ENCODE measurements around the gene TAS2R8. TPM values are rescaled to one million over a fixed set of nuclear protein-coding genes. Genes with fewer than 3 reads are reported as not detected.
"Not testable (repeated sequence)": the region's sequence is repeated elsewhere in the genome, so short reads cannot be mapped to it uniquely, and the experiment has no call there.

The TAS2R8 gene
- total and polyA plus RNA-seq, 8 donors, result 0.09 TPM; not detected in 7

DNA sequence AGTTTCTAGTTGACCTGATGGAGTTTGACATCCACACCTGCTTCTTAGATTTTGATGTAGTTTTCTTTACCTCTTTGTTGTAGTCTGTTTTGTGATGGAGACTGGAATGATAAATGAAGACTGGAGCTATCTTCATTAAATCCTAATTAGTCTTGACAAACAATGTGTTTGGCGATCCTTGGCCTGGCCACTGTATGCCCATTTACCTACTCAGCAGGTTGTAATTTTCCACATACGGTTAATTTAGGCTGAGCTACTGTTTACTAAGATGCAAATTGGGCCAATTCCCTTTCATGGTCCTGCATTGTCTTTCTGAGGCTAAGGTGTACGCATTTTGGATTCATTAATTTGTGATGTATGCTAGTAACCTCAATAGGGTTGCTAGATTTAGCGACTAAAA lies 4.5 kb downstream of the TAS2R8 start, which contains the start of gene TAS2R7:
Gene TAS2R7 (minus strand): TSS at position 41 of the 400 bp plus-strand sequence. CDS start 57 bp downstream, outside the sequence.
- Histone ChIP-seq H3K4me3 (no peak within 1 kb of the TSS), H3K9me3 (no peaks in the 10 kb centered on the region), H3K36me3 (no peaks in the 10 kb centered on the region), H3K27me3 (peaks cover 0 to 10% (median 0%) of the 10 kb centered on the region in 4 donors), H3K27ac (no peak within 1 kb of the TSS), H3K4me1 (no peaks in the 10 kb centered on the region)
- DNase-seq, result no peak
- WGBS, 2 donors, result 48 to 53% methylated on average over 4 of the region's 4 CpGs
- no peak for ATAC-seq
- TF ChIP-seq, protein P1, sequence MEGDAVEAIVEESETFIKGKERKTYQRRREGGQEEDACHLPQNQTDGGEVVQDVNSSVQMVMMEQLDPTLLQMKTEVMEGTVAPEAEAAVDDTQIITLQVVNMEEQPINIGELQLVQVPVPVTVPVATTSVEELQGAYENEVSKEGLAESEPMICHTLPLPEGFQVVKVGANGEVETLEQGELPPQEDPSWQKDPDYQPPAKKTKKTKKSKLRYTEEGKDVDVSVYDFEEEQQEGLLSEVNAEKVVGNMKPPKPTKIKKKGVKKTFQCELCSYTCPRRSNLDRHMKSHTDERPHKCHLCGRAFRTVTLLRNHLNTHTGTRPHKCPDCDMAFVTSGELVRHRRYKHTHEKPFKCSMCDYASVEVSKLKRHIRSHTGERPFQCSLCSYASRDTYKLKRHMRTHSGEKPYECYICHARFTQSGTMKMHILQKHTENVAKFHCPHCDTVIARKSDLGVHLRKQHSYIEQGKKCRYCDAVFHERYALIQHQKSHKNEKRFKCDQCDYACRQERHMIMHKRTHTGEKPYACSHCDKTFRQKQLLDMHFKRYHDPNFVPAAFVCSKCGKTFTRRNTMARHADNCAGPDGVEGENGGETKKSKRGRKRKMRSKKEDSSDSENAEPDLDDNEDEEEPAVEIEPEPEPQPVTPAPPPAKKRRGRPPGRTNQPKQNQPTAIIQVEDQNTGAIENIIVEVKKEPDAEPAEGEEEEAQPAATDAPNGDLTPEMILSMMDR (IDR thresholded peaks at IDR 0.05), result no peak
- intact Hi-C loops (cut with DNase I), result no loop called here
- FAIRE-seq, result no peak

DNA sequence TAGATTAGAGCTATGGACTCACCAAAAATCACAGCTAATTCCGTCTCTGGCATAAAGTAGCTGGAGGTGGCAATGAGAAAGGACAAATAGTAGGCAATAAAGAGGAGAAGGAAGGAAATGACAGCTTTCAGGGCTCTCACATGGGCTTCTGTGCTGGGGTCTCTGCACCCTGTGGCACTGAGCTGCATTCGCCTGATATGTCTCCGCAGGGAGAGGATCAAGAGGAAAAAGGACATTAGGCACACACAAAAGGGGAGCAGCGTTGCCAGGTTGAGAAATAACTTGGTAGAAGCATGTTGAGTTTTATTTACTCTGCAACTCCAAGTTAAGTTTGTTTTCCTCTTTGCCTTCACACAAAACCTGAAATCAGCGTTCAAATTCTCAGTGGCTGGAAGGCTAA lies 5.3 kb downstream of the TAS2R8 start:
- intact Hi-C loops (cut with DNase I), result no loop called here
- TF ChIP-seq, protein P1 (IDR thresholded peaks at IDR 0.05), result no peak
- H3K4me3 ChIP-seq, result no peak overlapping the region
- H3K4me1 ChIP-seq, result no peaks in the 10 kb centered on the region
- peaks cover 0 to 8% (median 0%) of the 10 kb centered on the region in 4 donors for H3K27me3 ChIP-seq
- 38% methylated on average over 5 of the region's 5 CpGs for WGBS, 2 donors
- no peak for FAIRE-seq
- ATAC-seq, result no peak
- H3K36me3 ChIP-seq, result no peaks in the 10 kb centered on the region
- DNase-seq, result no peak
- H3K27ac ChIP-seq, result no peak overlapping the region
- H3K9me3 ChIP-seq, result no peaks in the 10 kb centered on the region

DNA sequence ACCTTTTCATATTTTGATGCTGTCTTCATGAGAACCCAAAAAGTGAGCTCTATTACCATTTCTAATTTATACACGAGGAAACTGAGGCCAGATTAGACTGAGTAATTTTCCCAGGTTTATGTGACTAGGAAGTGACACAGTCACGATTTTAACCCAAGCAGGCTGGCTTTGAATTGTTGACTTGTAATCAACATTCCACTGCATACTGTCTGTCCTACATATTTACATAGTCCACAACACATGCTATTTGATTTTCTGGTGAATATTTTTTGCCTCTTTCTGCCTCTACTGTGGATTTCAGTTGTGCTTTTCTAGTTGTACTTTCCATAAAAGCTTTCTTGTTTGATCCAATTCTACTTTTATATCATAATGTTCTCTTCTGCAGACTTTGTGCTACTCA lies 12.9 kb downstream of the TAS2R8 start:
- ATAC-seq (no peak), FAIRE-seq (no peak), DNase-seq (no peak)
- Histone ChIP-seq H3K9me3 (no peaks in the 10 kb centered on the region), H3K27ac (no peak overlapping the region), H3K27me3 (no peaks in the 10 kb centered on the region), H3K36me3 (no peaks in the 10 kb centered on the region), H3K4me1 (no peaks in the 10 kb centered on the region), H3K4me3 (no peak overlapping the region)
- whole genome bisulfite sequencing, 2 donors, result 14 to 15% methylated on average over 2 of the region's 2 CpGs
- intact Hi-C loops (cut with DNase I), result no loop called here
- TF ChIP-seq, protein P1 (IDR thresholded peaks at IDR 0.05), result no peak

DNA sequence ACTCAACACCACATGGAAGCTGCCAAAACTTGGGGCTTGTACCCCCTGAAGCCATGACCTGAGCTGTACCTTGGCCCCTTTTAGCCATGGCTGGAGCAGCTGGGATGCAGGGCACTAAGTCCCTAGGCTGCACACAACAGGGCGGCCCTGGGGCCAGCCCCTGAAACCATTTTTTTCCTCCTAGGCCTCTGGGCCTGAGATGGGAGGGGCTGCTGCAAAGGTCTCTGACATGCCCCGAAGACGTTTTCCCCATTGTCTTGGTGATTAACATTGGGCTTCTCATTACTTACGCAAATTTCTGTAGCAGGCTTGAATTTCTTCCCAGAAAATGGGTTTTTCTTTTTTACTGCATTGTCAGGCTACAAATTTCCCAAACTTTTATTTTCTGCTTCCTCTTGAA lies 15.3 kb downstream of the TAS2R8 start:
- H3K9me3 ChIP-seq; FAIRE-seq; DNase-seq; intact Hi-C loops (cut with DNase I); ATAC-seq; H3K4me3 ChIP-seq; H3K4me1 ChIP-seq; H3K27ac ChIP-seq; H3K27me3 ChIP-seq; H3K36me3 ChIP-seq: not testable (repeated sequence)
- 88 to 89% methylated on average over 4 of the region's 4 CpGs for WGBS, 2 donors

DNA sequence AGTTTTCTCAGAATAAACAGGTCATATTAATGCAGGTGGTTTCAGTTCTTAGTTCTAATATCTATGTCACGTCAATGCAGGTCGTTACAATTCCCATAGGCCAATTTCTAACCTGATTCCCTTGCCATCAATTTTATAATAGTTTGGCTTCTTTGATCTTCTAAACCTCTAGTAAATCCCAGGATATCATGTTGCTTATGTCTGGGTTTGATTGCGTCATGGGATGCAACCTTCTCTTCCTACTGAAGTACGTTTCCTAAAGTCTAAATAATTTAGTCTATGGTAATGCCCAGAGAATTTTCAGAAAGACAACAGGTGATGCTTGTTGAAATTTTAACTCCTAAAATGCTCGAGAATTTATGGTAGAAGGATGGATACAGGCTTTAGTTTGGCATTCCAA lies 23.8 kb downstream of the TAS2R8 start:
- FAIRE-seq (no peak), DNase-seq (no peak), ATAC-seq (no peak)
- intact Hi-C loops (cut with DNase I), result no loop called here
- Histone ChIP-seq H3K27ac (no peak overlapping the region), H3K36me3 (no peaks in the 10 kb centered on the region), H3K27me3 (peaks cover 0 to 3% (median under 1%) of the 10 kb centered on the region in 4 donors), H3K4me3 (no peak overlapping the region), H3K4me1 (no peaks in the 10 kb centered on the region), H3K9me3 (no peaks in the 10 kb centered on the region)
- TF ChIP-seq, protein P1 (IDR thresholded peaks at IDR 0.05), result no peak
- WGBS, 2 donors, result 54 to 57% methylated on average over 5 of the region's 5 CpGs
